ENCODE measurements around the gene HHIP. TPM values are rescaled to one million over a fixed set of nuclear protein-coding genes. Genes with fewer than 3 reads are reported as not detected.
"Not testable (repeated sequence)": the region's sequence is repeated elsewhere in the genome, so short reads cannot be mapped to it uniquely, and the experiment has no call there.

The HHIP gene
- total RNA-seq, 1 experiment from 2014 or later: 1.6 TPM

- Mint-ChIP-seq H3K4me3 (ENCODE audit: low read depth, unreplicated experiment) (no peak overlapping the region), H3K27me3 (ENCODE audit: unreplicated experiment) (no peaks in the 10 kb centered on the region), H3K4me1 (ENCODE audit: low read depth, unreplicated experiment) (no peaks in the 10 kb centered on the region), H3K36me3 (ENCODE audit: insufficient read depth, unreplicated experiment) (no peaks in the 10 kb centered on the region), H3K9me3 (ENCODE audit: low read depth, unreplicated experiment) (no peaks in the 10 kb centered on the region), H3K27ac (ENCODE audit: unreplicated experiment) (no peak overlapping the region)
- no peak for DNase-seq
- CTCF ChIA-PET: no interaction called here
- no peak for TF ChIP-seq CTCF (IDR thresholded peaks at IDR 0.05; ENCODE audit: unreplicated experiment)
- BruUV-seq (replicated peaks): no TSS peak
- intact Hi-C loops (cut with micrococcal nuclease; ENCODE audit: unreplicated experiment): loop anchor here (5.0 kb wide), 1 partner anchor 586 kb away; no protein-coding TSS in a partner anchor
Measured at GRCh38 chr4:144757969-144758368, 112.0 kb downstream of the HHIP start.

- H3K27ac Mint-ChIP-seq (ENCODE audit: unreplicated experiment); H3K4me1 Mint-ChIP-seq (ENCODE audit: low read depth, unreplicated experiment); H3K36me3 Mint-ChIP-seq (ENCODE audit: insufficient read depth, unreplicated experiment); H3K4me3 Mint-ChIP-seq (ENCODE audit: low read depth, unreplicated experiment); H3K27me3 Mint-ChIP-seq (ENCODE audit: unreplicated experiment); BruUV-seq (replicated peaks); intact Hi-C loops (cut with micrococcal nuclease; ENCODE audit: unreplicated experiment); H3K9me3 Mint-ChIP-seq (ENCODE audit: low read depth, unreplicated experiment); CTCF ChIA-PET; DNase-seq: not testable (repeated sequence)
Measured at GRCh38 chr4:144768809-144769208, 122.9 kb downstream of the HHIP start.

- Mint-ChIP-seq H3K27me3 (ENCODE audit: unreplicated experiment) (no peaks in the 10 kb centered on the region), H3K9me3 (ENCODE audit: low read depth, unreplicated experiment) (peaks cover 2% of the 10 kb centered on the region), H3K36me3 (ENCODE audit: insufficient read depth, unreplicated experiment) (no peaks in the 10 kb centered on the region), H3K4me1 (ENCODE audit: low read depth, unreplicated experiment) (no peaks in the 10 kb centered on the region), H3K4me3 (ENCODE audit: low read depth, unreplicated experiment) (no peak overlapping the region), H3K27ac (ENCODE audit: unreplicated experiment) (no peak overlapping the region)
- BruUV-seq (replicated peaks): no TSS peak
- CTCF ChIA-PET: no interaction called here
- TF ChIP-seq CTCF (IDR thresholded peaks at IDR 0.05; ENCODE audit: unreplicated experiment): no peak
- DNase-seq: no peak
- intact Hi-C loops (cut with micrococcal nuclease; ENCODE audit: unreplicated experiment): no loop called here
Measured at GRCh38 chr4:144778364-144778763, 132.4 kb downstream of the HHIP start.

- CTCF ChIA-PET: no interaction called here
- intact Hi-C loops (cut with micrococcal nuclease; ENCODE audit: unreplicated experiment): loop anchor here (10.0 kb wide), 2 partner anchors 282 to 608 kb away; no protein-coding TSS in a partner anchor
Measured at GRCh38 chr4:144782345-144782744, 136.4 kb downstream of the HHIP start.

More at GRCh38 chr4:144782345-144782744, 136.4 kb downstream of the HHIP start:
- BruUV-seq (replicated peaks): no TSS peak
- Mint-ChIP-seq H3K27ac (ENCODE audit: unreplicated experiment) (no peak overlapping the region), H3K36me3 (ENCODE audit: insufficient read depth, unreplicated experiment) (no peaks in the 10 kb centered on the region), H3K4me1 (ENCODE audit: low read depth, unreplicated experiment) (no peaks in the 10 kb centered on the region), H3K4me3 (ENCODE audit: low read depth, unreplicated experiment) (no peak overlapping the region), H3K9me3 (ENCODE audit: low read depth, unreplicated experiment) (peaks cover 2% of the 10 kb centered on the region), H3K27me3 (ENCODE audit: unreplicated experiment) (no peaks in the 10 kb centered on the region)
- DNase-seq: no peak
- no peak for TF ChIP-seq CTCF (IDR thresholded peaks at IDR 0.05; ENCODE audit: unreplicated experiment)
